ENCODE measurements around the gene LAPTM4A. TPM values are rescaled to one million over a fixed set of nuclear protein-coding genes. Genes with fewer than 3 reads are reported as not detected.
A peak's percentile ranks its signal among the peaks of the same experiment; 100 is the strongest.

The LAPTM4A gene
- total RNA-seq, 1 donor from 2014 or later = 60.0 TPM

DNA sequence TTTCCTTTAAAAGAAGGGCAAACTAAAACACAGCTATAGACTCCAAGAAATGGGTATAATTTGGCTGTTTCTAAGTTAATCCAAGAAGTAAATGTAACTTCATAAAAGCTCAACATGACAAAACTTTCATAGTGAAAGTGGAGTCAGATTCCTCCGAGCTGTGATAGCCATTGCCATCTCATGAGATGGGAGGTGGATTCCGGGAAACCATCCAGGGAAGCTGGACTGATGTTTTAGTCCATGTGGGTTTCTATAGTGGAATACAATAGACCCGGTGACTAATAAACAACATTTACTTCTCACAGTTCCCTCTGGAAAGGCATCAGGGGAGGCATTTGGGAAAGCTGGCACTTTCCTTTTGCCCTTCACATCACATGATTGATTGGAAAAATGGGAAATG, 10.0 kb upstream of the LAPTM4A start:
- H3K4me3 ChIP-seq (ENCODE audit: low read depth, low read length) = no peak overlapping the region
- DNase-seq (ENCODE audit: low read depth) = no peak
- H3K36me3 ChIP-seq (ENCODE audit: control insufficient read depth, insufficient read depth, low read length) = no peaks in the 10 kb centered on the region
- no peaks in the 10 kb centered on the region for H3K27me3 ChIP-seq (ENCODE audit: control insufficient read depth, insufficient read depth, low read length)
- TF ChIP-seq, protein P1, sequence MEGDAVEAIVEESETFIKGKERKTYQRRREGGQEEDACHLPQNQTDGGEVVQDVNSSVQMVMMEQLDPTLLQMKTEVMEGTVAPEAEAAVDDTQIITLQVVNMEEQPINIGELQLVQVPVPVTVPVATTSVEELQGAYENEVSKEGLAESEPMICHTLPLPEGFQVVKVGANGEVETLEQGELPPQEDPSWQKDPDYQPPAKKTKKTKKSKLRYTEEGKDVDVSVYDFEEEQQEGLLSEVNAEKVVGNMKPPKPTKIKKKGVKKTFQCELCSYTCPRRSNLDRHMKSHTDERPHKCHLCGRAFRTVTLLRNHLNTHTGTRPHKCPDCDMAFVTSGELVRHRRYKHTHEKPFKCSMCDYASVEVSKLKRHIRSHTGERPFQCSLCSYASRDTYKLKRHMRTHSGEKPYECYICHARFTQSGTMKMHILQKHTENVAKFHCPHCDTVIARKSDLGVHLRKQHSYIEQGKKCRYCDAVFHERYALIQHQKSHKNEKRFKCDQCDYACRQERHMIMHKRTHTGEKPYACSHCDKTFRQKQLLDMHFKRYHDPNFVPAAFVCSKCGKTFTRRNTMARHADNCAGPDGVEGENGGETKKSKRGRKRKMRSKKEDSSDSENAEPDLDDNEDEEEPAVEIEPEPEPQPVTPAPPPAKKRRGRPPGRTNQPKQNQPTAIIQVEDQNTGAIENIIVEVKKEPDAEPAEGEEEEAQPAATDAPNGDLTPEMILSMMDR (IDR thresholded peaks at IDR 0.05; ENCODE audit: insufficient read depth, low read length, severe bottlenecking) = no peak
- FAIRE-seq = no peak

DNA sequence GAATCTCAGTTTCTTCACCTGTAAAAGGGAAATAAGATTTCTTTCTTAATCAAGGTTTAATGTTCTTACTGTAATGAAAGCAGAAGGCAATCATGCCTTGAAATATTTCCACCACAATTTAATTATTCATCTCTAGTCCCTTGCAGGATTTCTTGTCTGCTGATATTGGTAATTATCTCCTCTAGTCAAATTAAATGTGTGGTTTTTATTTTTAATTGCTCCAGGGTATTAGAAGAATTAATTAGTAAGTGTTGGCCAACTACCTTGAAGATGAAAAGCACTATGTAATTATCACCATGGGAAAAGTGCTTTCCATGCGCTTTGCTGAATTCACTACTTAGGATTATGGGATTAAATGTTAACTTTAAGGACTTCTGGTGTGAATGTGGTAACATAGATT, 8.7 kb upstream of the LAPTM4A start:
- TF ChIP-seq, protein P1 (IDR thresholded peaks at IDR 0.05; ENCODE audit: insufficient read depth, low read length, severe bottlenecking) = no peak
- FAIRE-seq (no peak), DNase-seq (ENCODE audit: low read depth) (no peak)
- H3K4me3 ChIP-seq (ENCODE audit: low read depth, low read length) = no peak overlapping the region
- no peaks in the 10 kb centered on the region for H3K27me3 ChIP-seq (ENCODE audit: control insufficient read depth, insufficient read depth, low read length)
- H3K36me3 ChIP-seq (ENCODE audit: control insufficient read depth, insufficient read depth, low read length) = no peaks in the 10 kb centered on the region

DNA sequence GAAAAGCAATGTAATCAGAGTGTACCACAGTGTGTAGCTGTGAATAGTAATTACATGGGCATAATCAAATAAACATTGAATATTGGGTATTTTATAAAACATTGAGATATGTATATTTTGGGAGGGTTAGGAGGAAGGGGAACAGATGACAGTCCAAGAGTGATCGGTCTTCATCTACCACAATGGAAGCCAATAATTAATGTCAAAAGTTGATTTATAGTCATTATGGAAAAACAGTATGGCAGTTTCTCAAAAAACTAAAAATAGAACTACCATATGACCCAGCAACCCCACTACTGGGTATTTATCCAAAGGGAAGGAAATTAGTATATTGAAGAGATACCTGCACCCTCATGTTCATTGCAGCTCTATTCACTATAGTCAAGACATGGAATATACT, 5.8 kb upstream of the LAPTM4A start:
- DNase-seq (ENCODE audit: low read depth) (no peak), FAIRE-seq (no peak)
- Histone ChIP-seq H3K4me3 (ENCODE audit: low read depth, low read length) (no peak overlapping the region), H3K27me3 (ENCODE audit: control insufficient read depth, insufficient read depth, low read length) (no peaks in the 10 kb centered on the region), H3K36me3 (ENCODE audit: control insufficient read depth, insufficient read depth, low read length) (no peaks in the 10 kb centered on the region)
- TF ChIP-seq, protein P1 (IDR thresholded peaks at IDR 0.05; ENCODE audit: insufficient read depth, low read length, severe bottlenecking) = no peak

DNA sequence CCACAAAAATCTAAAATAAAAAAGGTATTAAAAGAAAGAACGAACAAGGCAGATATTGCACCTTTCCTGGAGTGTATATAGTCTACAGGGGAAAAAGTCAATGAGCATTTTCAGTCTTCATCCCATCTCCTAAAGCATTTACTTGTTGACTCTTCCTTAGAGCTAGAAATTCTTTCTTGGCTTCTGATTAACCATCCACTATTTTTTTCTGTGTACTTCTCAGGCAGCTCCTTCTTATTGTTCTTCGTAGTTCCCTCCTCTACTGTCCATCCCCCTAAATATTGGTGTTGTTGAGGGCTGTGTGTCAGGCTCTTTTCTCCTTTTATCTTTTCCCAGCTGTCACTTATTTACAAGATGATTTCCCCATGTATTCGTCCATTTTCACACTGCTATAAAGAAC, 3.5 kb upstream of the LAPTM4A start:
- H3K36me3 ChIP-seq (ENCODE audit: control insufficient read depth, insufficient read depth, low read length) = no peaks in the 10 kb centered on the region
- TF ChIP-seq, protein P1 (IDR thresholded peaks at IDR 0.05; ENCODE audit: insufficient read depth, low read length, severe bottlenecking) = no peak
- FAIRE-seq = no peak

DNA sequence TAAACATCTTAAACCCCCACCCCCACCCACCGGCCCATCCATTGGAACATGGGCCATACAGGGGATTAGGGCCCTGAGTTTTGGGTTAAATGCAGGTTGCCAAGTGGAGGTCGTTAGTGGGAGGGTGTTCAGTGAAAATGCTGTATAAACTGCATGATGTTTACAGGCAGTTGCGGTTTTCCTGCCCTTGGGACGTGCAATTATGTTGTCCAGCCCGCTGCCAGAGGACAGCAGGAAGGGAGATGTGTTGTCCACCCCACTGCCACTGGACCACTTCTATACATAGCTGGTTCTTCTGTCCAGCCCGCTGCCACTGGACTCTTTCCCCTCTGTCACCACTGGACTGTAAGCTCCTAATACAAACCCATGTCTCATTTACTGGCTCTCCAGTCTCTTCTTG, 2.7 kb upstream of the LAPTM4A start:
- no peaks in the 10 kb centered on the region for H3K36me3 ChIP-seq (ENCODE audit: control insufficient read depth, insufficient read depth, low read length)
- H3K27me3 ChIP-seq (ENCODE audit: control insufficient read depth, insufficient read depth, low read length) = no peaks in the 10 kb centered on the region
- no peak overlapping the region for H3K4me3 ChIP-seq (ENCODE audit: low read depth, low read length)
- FAIRE-seq (no peak), DNase-seq (ENCODE audit: low read depth) (no peak)
- TF ChIP-seq, protein P1 (IDR thresholded peaks at IDR 0.05; ENCODE audit: insufficient read depth, low read length, severe bottlenecking) = no peak

More for the DNA sequence above, 3.5 kb upstream of the LAPTM4A start:
- DNase-seq (ENCODE audit: low read depth) = no peak
- Histone ChIP-seq H3K4me3 (ENCODE audit: low read depth, low read length) (no peak overlapping the region), H3K27me3 (ENCODE audit: control insufficient read depth, insufficient read depth, low read length) (no peaks in the 10 kb centered on the region)

DNA sequence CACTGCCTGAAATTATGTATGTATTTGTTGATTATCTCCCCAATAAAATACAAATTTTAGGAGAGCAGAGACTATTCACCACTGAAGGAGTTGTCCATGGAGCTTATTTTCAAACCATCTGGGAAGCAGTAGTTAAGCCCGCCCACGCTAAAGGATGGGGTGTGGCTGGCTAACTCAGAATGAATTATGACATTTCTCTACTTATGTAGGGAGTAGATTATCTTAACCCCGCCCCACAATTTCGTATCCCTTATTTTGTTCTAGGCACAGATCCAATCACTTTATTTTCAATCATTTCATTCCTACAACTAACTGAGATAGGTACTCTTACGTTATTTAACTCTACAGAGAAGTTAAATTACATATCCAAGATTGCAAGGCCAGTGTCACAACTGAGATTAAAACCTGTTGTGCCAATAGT, 1.4 kb upstream of the LAPTM4A start:
- Histone ChIP-seq H3K36me3 (ENCODE audit: control insufficient read depth, insufficient read depth, low read length) (no peaks in the 10 kb centered on the region), H3K4me3 (ENCODE audit: low read depth, low read length) (peak overlapping the region; percentile 87), H3K27me3 (ENCODE audit: control insufficient read depth, insufficient read depth, low read length) (no peaks in the 10 kb centered on the region)
- FAIRE-seq (no peak), DNase-seq (ENCODE audit: low read depth) (peak; percentile 89)
- TF ChIP-seq, protein P1 (IDR thresholded peaks at IDR 0.05; ENCODE audit: insufficient read depth, low read length, severe bottlenecking) = no peak
